Heart left ventricle (tissue), 13 donors: ENCODE data around the gene KDM4B.

Source experiments
- CTCF ChIP-seq, 12 donors: fragments of 200-600 bp; sonication (generic) in 4 of 12; IDR thresholded peaks; one replicate each; pipeline versions ENCODE4 v1.5.0 to v1.8.0; 2018 to 2022; ENCODE audit warnings: antibody characterized with exemption in 12 of 12, mild to moderate bottlenecking in 5 of 12
- POLR2A ChIP-seq, 2 donors: fragments of 450-650 bp; IDR thresholded peaks; one replicate each; pipeline ENCODE4 v1.6.1; 2017; ENCODE audit warnings: antibody characterized with exemption in 2 of 2, mild to moderate bottlenecking in 2 of 2, moderate library complexity in 2 of 2
- donor health status: ischemic (EF 13 %, LVEDD 7.1; RV severe dilation, severe dysfunction).
- donor health status: DM: no; HTN: yes; CAD: no.
- donor health status: DM: no; HTN: no; CAD: no.
- donor health status: ischemic (EF 25% LVEDD 6.9; RV normal size, moderate dysfunction).
- donor health status: ischemic (EF 25% LVEDD 5.7; RV mildly dilated, moderate dysfunction).
- donor health status: ischemic (EF 35%, LVEDD 5.7; RV mildly dilated, moderate dysfunction).
- donor health status: nonischemic (EF 11% LVEDD 7.7; RV severe dilation, severe dysfunction).
- donor health status: DM: yes; HTN: yes; CAD: no.
- donor health status: PGD.
- donor health status: ischemic (EF 29% LVEDD 5.4; RV normal size, mild dysfunction).
- donor health status: nonischemic (EF 23%, LVEDD 6.1; RV moderate dilation, normal function).

- no peak for TF ChIP-seq CTCF (IDR thresholded peaks at IDR 0.05)
- no peak for TF ChIP-seq POLR2A (IDR thresholded peaks at IDR 0.05)
These were observed 33.5 kb upstream of the KDM4B start for GRCh38 chr19:4935444-4935843.
